ENCODE data around the gene NONO. TPM values are rescaled to one million over a fixed set of nuclear protein-coding genes. Genes with fewer than 3 reads are reported as not detected.
A peak's percentile ranks its signal among the peaks of the same experiment; 100 is the strongest.

The NONO gene
- total RNA-seq, 4 donors from 2014 or later: 90.5 to 101 (median 92.9) TPM

GRCh38 chrX:71282514-71283402 lies 677 bp upstream of the NONO start:
- no peak for DNase-seq
- intact Hi-C loops (cut with DNase I; ENCODE audit: low total_unique reads) (loop anchor here (1.0 to 10.0 kb wide), 3 partner anchors 27 to 250 kb away; partner anchors contain the start of gene TAF1), in situ Hi-C loops (cut with MboI; ENCODE audit: low sequenced_read_pairs in 4 of 4) (no loop called here)
- Histone ChIP-seq H3K36me3 (no peaks in the 10 kb centered on the region), H3K27me3 (no peaks in the 10 kb centered on the region), H3K4me1 (peaks cover 21 to 23% of the 10 kb centered on the region in 2 donors), H3K4me3 (peak overlapping the region; percentile 58 to 71 (median 69)), H3K27ac (peak overlapping the region; percentile 82 to 95 (median 90)), H3K9me3 (no peaks in the 10 kb centered on the region)
- TF ChIP-seq CTCF (IDR thresholded peaks at IDR 0.05 in 4 of 5, conservative IDR thresholded peaks at IDR 0.05 in 1 of 5) (no peak), POLR2A (IDR thresholded peaks at IDR 0.05) (no peak)
- ATAC-seq: peak; percentile 57 to 63

GRCh38 chrX:71285929-71286328 lies 2.5 kb downstream of the NONO start:
- Histone ChIP-seq H3K4me1 (peaks cover 21 to 23% of the 10 kb centered on the region in 2 donors), H3K27me3 (no peaks in the 10 kb centered on the region), H3K36me3 (peaks cover 0 to 6% of the 10 kb centered on the region in 2 donors), H3K4me3 (peak overlapping the region in 1 of 4 donors; percentile 71), H3K27ac (peak overlapping the region in 2 of 4 donors; percentile 21 to 88), H3K9me3 (no peaks in the 10 kb centered on the region)
- in situ Hi-C loops (cut with MboI; ENCODE audit: low sequenced_read_pairs in 4 of 4) (no loop called here), intact Hi-C loops (cut with DNase I; ENCODE audit: low total_unique reads) (loop anchor here (10.0 kb wide), 1 partner anchor 79 kb away; the partner anchor contains the start of gene TAF1)
- DNase-seq (no peak), ATAC-seq (no peak)
- no peak for TF ChIP-seq CTCF (IDR thresholded peaks at IDR 0.05 in 4 of 5, conservative IDR thresholded peaks at IDR 0.05 in 1 of 5)
- no peak for TF ChIP-seq POLR2A (IDR thresholded peaks at IDR 0.05)

- DNase-seq (no peak), ATAC-seq (no peak)
- in situ Hi-C loops (cut with MboI; ENCODE audit: low sequenced_read_pairs in 4 of 4): no loop called here
- Histone ChIP-seq H3K4me1 (peaks cover 1 to 3% of the 10 kb centered on the region in 2 donors), H3K27ac (no peak overlapping the region), H3K4me3 (no peak overlapping the region), H3K36me3 (peaks cover 0 to 55% of the 10 kb centered on the region in 2 donors), H3K27me3 (no peaks in the 10 kb centered on the region), H3K9me3 (no peaks in the 10 kb centered on the region)
- intact Hi-C loops (cut with DNase I; ENCODE audit: low total_unique reads): no loop called here
- TF ChIP-seq CTCF (IDR thresholded peaks at IDR 0.05 in 4 of 5, conservative IDR thresholded peaks at IDR 0.05 in 1 of 5) (no peak), POLR2A (IDR thresholded peaks at IDR 0.05) (no peak)
Measured at GRCh38 chrX:71291381-71291780, 7.9 kb downstream of the NONO start.

GRCh38 chrX:71292669-71293365 lies 9.4 kb downstream of the NONO start:
- no peaks in the 10 kb centered on the region for H3K4me1 ChIP-seq
- ATAC-seq (no peak), DNase-seq (no peak)
- in situ Hi-C loops (cut with MboI; ENCODE audit: low sequenced_read_pairs in 4 of 4): no loop called here
- TF ChIP-seq CTCF (IDR thresholded peaks at IDR 0.05 in 4 of 5, conservative IDR thresholded peaks at IDR 0.05 in 1 of 5) (no peak), POLR2A (IDR thresholded peaks at IDR 0.05) (no peak)
- H3K4me3 ChIP-seq: no peak overlapping the region
- intact Hi-C loops (cut with DNase I; ENCODE audit: low total_unique reads): no loop called here
- no peaks in the 10 kb centered on the region for H3K27me3 ChIP-seq
- H3K9me3 ChIP-seq: no peaks in the 10 kb centered on the region
- H3K36me3 ChIP-seq: peaks cover 0 to 69% of the 10 kb centered on the region in 2 donors
- H3K27ac ChIP-seq: no peak overlapping the region

Data from gastrocnemius medialis (tissue), 4 donors.